ENCODE results near the gene ZDHHC20. TPM values are rescaled to one million over a fixed set of nuclear protein-coding genes. Genes with fewer than 3 reads are reported as not detected.

Gene ZDHHC20
- total RNA-seq, 1 experiment from 2014 or later: 110 TPM

GRCh38 chr13:21435687-21436151 is 23.4 kb downstream of the ZDHHC20 start (continued):
- TF ChIP-seq, protein P1, sequence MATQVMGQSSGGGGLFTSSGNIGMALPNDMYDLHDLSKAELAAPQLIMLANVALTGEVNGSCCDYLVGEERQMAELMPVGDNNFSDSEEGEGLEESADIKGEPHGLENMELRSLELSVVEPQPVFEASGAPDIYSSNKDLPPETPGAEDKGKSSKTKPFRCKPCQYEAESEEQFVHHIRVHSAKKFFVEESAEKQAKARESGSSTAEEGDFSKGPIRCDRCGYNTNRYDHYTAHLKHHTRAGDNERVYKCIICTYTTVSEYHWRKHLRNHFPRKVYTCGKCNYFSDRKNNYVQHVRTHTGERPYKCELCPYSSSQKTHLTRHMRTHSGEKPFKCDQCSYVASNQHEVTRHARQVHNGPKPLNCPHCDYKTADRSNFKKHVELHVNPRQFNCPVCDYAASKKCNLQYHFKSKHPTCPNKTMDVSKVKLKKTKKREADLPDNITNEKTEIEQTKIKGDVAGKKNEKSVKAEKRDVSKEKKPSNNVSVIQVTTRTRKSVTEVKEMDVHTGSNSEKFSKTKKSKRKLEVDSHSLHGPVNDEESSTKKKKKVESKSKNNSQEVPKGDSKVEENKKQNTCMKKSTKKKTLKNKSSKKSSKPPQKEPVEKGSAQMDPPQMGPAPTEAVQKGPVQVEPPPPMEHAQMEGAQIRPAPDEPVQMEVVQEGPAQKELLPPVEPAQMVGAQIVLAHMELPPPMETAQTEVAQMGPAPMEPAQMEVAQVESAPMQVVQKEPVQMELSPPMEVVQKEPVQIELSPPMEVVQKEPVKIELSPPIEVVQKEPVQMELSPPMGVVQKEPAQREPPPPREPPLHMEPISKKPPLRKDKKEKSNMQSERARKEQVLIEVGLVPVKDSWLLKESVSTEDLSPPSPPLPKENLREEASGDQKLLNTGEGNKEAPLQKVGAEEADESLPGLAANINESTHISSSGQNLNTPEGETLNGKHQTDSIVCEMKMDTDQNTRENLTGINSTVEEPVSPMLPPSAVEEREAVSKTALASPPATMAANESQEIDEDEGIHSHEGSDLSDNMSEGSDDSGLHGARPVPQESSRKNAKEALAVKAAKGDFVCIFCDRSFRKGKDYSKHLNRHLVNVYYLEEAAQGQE (IDR thresholded peaks at IDR 0.05; ENCODE audit: low read depth): no peak
- TF ChIP-seq, protein P2, sequence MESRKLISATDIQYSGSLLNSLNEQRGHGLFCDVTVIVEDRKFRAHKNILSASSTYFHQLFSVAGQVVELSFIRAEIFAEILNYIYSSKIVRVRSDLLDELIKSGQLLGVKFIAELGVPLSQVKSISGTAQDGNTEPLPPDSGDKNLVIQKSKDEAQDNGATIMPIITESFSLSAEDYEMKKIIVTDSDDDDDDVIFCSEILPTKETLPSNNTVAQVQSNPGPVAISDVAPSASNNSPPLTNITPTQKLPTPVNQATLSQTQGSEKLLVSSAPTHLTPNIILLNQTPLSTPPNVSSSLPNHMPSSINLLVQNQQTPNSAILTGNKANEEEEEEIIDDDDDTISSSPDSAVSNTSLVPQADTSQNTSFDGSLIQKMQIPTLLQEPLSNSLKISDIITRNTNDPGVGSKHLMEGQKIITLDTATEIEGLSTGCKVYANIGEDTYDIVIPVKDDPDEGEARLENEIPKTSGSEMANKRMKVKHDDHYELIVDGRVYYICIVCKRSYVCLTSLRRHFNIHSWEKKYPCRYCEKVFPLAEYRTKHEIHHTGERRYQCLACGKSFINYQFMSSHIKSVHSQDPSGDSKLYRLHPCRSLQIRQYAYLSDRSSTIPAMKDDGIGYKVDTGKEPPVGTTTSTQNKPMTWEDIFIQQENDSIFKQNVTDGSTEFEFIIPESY (IDR thresholded peaks at IDR 0.05; ENCODE audit: extremely low read depth, insufficient replicate concordance, low read length): no peak
- TF ChIP-seq SIN3A (IDR thresholded peaks at IDR 0.05; ENCODE audit: low read depth) (no peak), CBX3 (IDR thresholded peaks at IDR 0.05; ENCODE audit: low read depth) (peak; percentile 83)

DNA sequence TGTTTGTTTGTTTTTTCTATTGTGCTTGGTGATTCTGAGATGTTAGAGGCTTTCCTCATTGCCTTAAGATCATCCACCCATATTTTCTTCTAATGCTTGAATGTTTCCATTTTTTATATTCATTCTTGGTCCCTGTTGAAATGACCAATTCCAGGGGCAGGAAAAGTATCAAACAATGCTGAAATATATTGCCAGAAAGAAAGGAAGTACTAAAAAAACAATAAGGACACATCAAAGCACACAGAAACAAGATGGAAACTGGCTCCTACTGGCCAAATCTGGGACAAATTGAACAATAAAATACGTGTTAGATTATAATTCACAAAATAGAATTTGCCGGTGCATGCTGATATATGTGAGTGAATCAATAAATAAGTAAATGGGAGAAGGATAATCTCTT is 23.9 kb downstream of the ZDHHC20 start:
- Histone ChIP-seq H3K9me2 (ENCODE audit: insufficient read depth) (no peaks in the 10 kb centered on the region), H3K4me3 (replicated peaks in 1 of 2; ENCODE audit: low read depth in 1 of 2, low read length in 2 of 2) (no peak overlapping the region), H3K4me2 (ENCODE audit: low read length) (peak overlapping the region; percentile 51), H3K9ac (ENCODE audit: low read length) (0 out of 2 replicates have a peak overlapping the region, but pooled peaks have one; percentile 10), H4K20me1 (ENCODE audit: insufficient read depth) (no peaks in the 10 kb centered on the region), H3K27me3 (ENCODE audit: insufficient read depth, low read length) (no peaks in the 10 kb centered on the region), H2AFZ (ENCODE audit: low read depth, low read length, poor library complexity, severe bottlenecking) (no peak overlapping the region), H3K9me3 (ENCODE audit: control insufficient read depth in 1 of 2, insufficient read depth in 1 of 2, low read depth in 1 of 2, low read length in 2 of 2) (peaks cover 3 to 5% of the 10 kb centered on the region in 2 experiments; a peak in 2 of 4 replicates), H3K36me3 (ENCODE audit: control insufficient read depth in 1 of 2, insufficient read depth in 2 of 2, low read length in 2 of 2) (peaks cover 0 to 8% of the 10 kb centered on the region in 2 experiments; a peak in 1 of 4 replicates), H3K27ac (ENCODE audit: low read depth, low read length) (peak overlapping the region; percentile 35; the same call in 1 of the 2 replicates), H3K4me1 (ENCODE audit: control insufficient read depth in 1 of 2, insufficient read depth in 2 of 2, low read length in 2 of 2) (peaks cover 14 to 32% of the 10 kb centered on the region in 2 experiments), H3K79me2 (ENCODE audit: insufficient read depth, low read length) (peaks cover 86% of the 10 kb centered on the region)
- ChIA-PET POLR2A (interaction anchor here (0.7 to 1.0 kb wide), 2 partner anchors 20 to 28 kb away, joined by 3 read pairs; no protein-coding TSS in a partner anchor), CTCF (no interaction called here), RAD21 (ENCODE audit: low non-redundant PET in 1 of 2, low total read pairs in 2 of 2, uncharacterized antibody in 2 of 2, unreplicated experiment in 2 of 2) (no interaction called here)
- DNase-seq (ENCODE audit: low read depth, low spot score) (no peak), ATAC-seq (no peak)
- TSS peak; percentile 37 for BruUV-seq (replicated peaks)
- intact Hi-C loops (cut with micrococcal nuclease): no loop called here
- TF ChIP-seq POLR2AphosphoS5 (IDR thresholded peaks at IDR 0.05; ENCODE audit: low read depth, low read length): no peak
- no peak for TF ChIP-seq SP1 (IDR thresholded peaks at IDR 0.05; ENCODE audit: low read depth)
- TF ChIP-seq EZH2 (IDR thresholded peaks at IDR 0.05): no peak
- no peak for TF ChIP-seq RAD21 (IDR thresholded peaks at IDR 0.05; ENCODE audit: low read depth)
- TF ChIP-seq CEBPB (IDR thresholded peaks at IDR 0.05; ENCODE audit: low read depth): no peak
- no peak for TF ChIP-seq FOSL1 (IDR thresholded peaks at IDR 0.05; ENCODE audit: low read depth)
- TF ChIP-seq, protein P2 (IDR thresholded peaks at IDR 0.05; ENCODE audit: extremely low read depth, insufficient replicate concordance, low read length): no peak
- TF ChIP-seq, protein P1 (IDR thresholded peaks at IDR 0.05; ENCODE audit: low read depth): no peak
- no peak for TF ChIP-seq ZFX (IDR thresholded peaks at IDR 0.05)
- no peak for TF ChIP-seq CBX3 (IDR thresholded peaks at IDR 0.05; ENCODE audit: low read depth)
- no peak for TF ChIP-seq SIN3A (IDR thresholded peaks at IDR 0.05; ENCODE audit: low read depth)
- TF ChIP-seq, protein P3, sequence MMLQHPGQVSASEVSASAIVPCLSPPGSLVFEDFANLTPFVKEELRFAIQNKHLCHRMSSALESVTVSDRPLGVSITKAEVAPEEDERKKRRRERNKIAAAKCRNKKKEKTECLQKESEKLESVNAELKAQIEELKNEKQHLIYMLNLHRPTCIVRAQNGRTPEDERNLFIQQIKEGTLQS (IDR thresholded peaks at IDR 0.05): no peak
